Bronchial epithelial cell (primary cell): ENCODE data around the gene CDK17. TPM values are rescaled to one million over a fixed set of nuclear protein-coding genes. Genes with fewer than 3 reads are reported as not detected.

Source experiments
- DNase-seq: peaks from one replicate; pipeline ENCODE4 v3.0.0-alpha.2; 2010; ENCODE audit warnings: low read depth
- FAIRE-seq: peaks from 2 replicates; lab custom pipeline; 2011; peaks lifted over from hg19 to GRCh38; lab: Jason Lieb, UNC
- H3K27me3 ChIP-seq: 2 replicates; pipeline ENCODE4 v1.5.1; 2011; ENCODE audit warnings: low read length; ENCODE audit not compliant: control insufficient read depth, insufficient read depth
- H3K36me3 ChIP-seq: 2 replicates; pipeline ENCODE4 v1.5.1; 2011; ENCODE audit warnings: low read length; ENCODE audit not compliant: control insufficient read depth, insufficient read depth
- H3K4me3 ChIP-seq: 2 replicates; pipeline ENCODE4 v1.5.1; 2011; ENCODE audit warnings: mild to moderate bottlenecking, low read depth, low read length, control low read depth
- CTCF ChIP-seq: IDR thresholded peaks from 2 replicates; pipeline ENCODE4 v1.5.1; 2011; ENCODE audit warnings: mild to moderate bottlenecking, moderate library complexity, low read length, control low read depth, inconsistent platforms; ENCODE audit not compliant: insufficient read depth, severe bottlenecking
- total RNA-seq: library from RNA; depleted of rRNA; stranded (reverse); fragments of >200 nt; gene quantifications from 2 replicates; pipeline ENCODE4 v1.2.1, GENCODE V29; 2014

CDK17 gene
- total RNA-seq, 1 donor from 2014 or later: 34.5 TPM

GRCh38 chr12:96329018-96329417 lies 71.2 kb downstream of the CDK17 start:
- no peak for TF ChIP-seq CTCF
- FAIRE-seq (no peak), DNase-seq (no peak)
- Histone ChIP-seq H3K36me3 (peaks cover 1% of the 10 kb centered on the region), H3K27me3 (no peaks in the 10 kb centered on the region), H3K4me3 (no peak overlapping the region)

- peaks cover 2% of the 10 kb centered on the region for H3K36me3 ChIP-seq
- TF ChIP-seq CTCF: no peak
- peak; percentile 34 for DNase-seq
- H3K27me3 ChIP-seq: no peaks in the 10 kb centered on the region
- H3K4me3 ChIP-seq: no peak overlapping the region
- no peak for FAIRE-seq
Measured at GRCh38 chr12:96327889-96328288, 72.3 kb downstream of the CDK17 start.

GRCh38 chr12:96327346-96327745 lies 72.9 kb downstream of the CDK17 start:
- no peaks in the 10 kb centered on the region for H3K27me3 ChIP-seq
- FAIRE-seq (no peak), DNase-seq (no peak)
- peaks cover 3% of the 10 kb centered on the region for H3K36me3 ChIP-seq
- no peak overlapping the region for H3K4me3 ChIP-seq
- no peak for TF ChIP-seq CTCF

- peak; percentile 20 for DNase-seq
Measured at GRCh38 chr12:96326628-96327227, 73.5 kb downstream of the CDK17 start.

GRCh38 chr12:96323906-96324305 lies 76.3 kb downstream of the CDK17 start:
- FAIRE-seq (no peak), DNase-seq (no peak)
- H3K36me3 ChIP-seq: peaks cover 5% of the 10 kb centered on the region
- no peaks in the 10 kb centered on the region for H3K27me3 ChIP-seq
- no peak overlapping the region for H3K4me3 ChIP-seq
- TF ChIP-seq CTCF: no peak

More at GRCh38 chr12:96326628-96327227, 73.5 kb downstream of the CDK17 start:
- Histone ChIP-seq H3K4me3 (no peak overlapping the region), H3K27me3 (no peaks in the 10 kb centered on the region), H3K36me3 (peaks cover 5% of the 10 kb centered on the region)
- no peak for TF ChIP-seq CTCF
- FAIRE-seq: no peak

- TF ChIP-seq CTCF: no peak
- H3K27me3 ChIP-seq: no peaks in the 10 kb centered on the region
- H3K4me3 ChIP-seq: no peak overlapping the region
- FAIRE-seq (no peak), DNase-seq (no peak)
- peaks cover 5% of the 10 kb centered on the region for H3K36me3 ChIP-seq
Measured at GRCh38 chr12:96322720-96323119, 77.5 kb downstream of the CDK17 start.
